ENCODE measurements around the gene IFIT5.

Gene IFIT5

GRCh38 chr10:89414146-89414878, at the start of gene IFIT5:
IFIT5 (plus strand) TSS chr10:89414568; CDS start chr10:89414799, 231 bp downstream.
- peak within 1 kb of the TSS; percentile 79 for H3K4me3 ChIP-seq (ENCODE audit: low read length)
- H3K36me3 ChIP-seq (ENCODE audit: insufficient read depth, low read depth, low read length), result 0 out of 2 replicates have a peak, but pooled peaks cover 5% of the 10 kb centered on the region
- peak within 1 kb of the TSS; percentile 85; the same call in 1 of the 2 replicates for H3K9ac ChIP-seq (ENCODE audit: low read depth, low read length)
- no peaks in the 10 kb centered on the region for H3K9me3 ChIP-seq (ENCODE audit: insufficient read depth, low read depth, low read length)
- H3K27me3 ChIP-seq (ENCODE audit: insufficient read depth, low read length), result peaks cover 33% of the 10 kb centered on the region
- no peak within 1 kb of the TSS for H3K27ac ChIP-seq (ENCODE audit: low read length)
- H3K4me1 ChIP-seq (ENCODE audit: insufficient read depth, low read length), result peaks cover 13% of the 10 kb centered on the region

DNA sequence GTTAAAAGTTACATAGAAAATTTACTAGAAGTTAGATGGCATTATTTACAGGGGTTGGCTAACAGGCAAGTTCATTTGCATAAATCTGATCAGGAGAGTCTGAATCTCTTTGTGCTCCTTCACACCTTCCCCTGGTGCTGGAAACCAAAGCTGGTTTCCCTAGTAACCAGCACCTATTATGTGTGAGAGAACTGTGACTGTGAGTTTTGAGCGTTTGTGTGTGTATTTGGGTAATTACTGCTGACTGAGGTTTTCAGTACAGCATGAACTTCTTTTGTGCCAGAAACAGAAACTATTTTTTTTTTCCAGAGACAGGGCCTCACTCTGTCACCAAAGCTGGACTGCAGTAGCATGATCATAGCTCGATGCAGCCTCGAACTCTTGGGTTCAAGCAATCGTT, 46.8 kb upstream of the IFIT5 start:
- Histone ChIP-seq H3K4me3 (ENCODE audit: low read length) (no peak overlapping the region), H3K27me3 (ENCODE audit: insufficient read depth, low read length) (no peaks in the 10 kb centered on the region), H3K4me1 (ENCODE audit: insufficient read depth, low read length) (peaks cover 4% of the 10 kb centered on the region; the same call in 1 of the 2 replicates), H3K9ac (ENCODE audit: low read depth, low read length) (no peak overlapping the region), H3K9me3 (ENCODE audit: insufficient read depth, low read depth, low read length) (no peaks in the 10 kb centered on the region), H3K36me3 (ENCODE audit: insufficient read depth, low read depth, low read length) (no peaks in the 10 kb centered on the region), H3K27ac (ENCODE audit: low read length) (no peak overlapping the region)

GRCh38 chr10:89368129-89368528, 46.2 kb upstream of the IFIT5 start:
- Histone ChIP-seq H3K9me3 (ENCODE audit: insufficient read depth, low read depth, low read length) (no peaks in the 10 kb centered on the region), H3K4me1 (ENCODE audit: insufficient read depth, low read length) (peaks cover 4% of the 10 kb centered on the region; the same call in 1 of the 2 replicates), H3K4me3 (ENCODE audit: low read length) (no peak overlapping the region), H3K27ac (ENCODE audit: low read length) (no peak overlapping the region), H3K27me3 (ENCODE audit: insufficient read depth, low read length) (no peaks in the 10 kb centered on the region), H3K36me3 (ENCODE audit: insufficient read depth, low read depth, low read length) (no peaks in the 10 kb centered on the region), H3K9ac (ENCODE audit: low read depth, low read length) (no peak overlapping the region)

- Histone ChIP-seq H3K9me3 (ENCODE audit: insufficient read depth, low read depth, low read length) (no peaks in the 10 kb centered on the region), H3K4me1 (ENCODE audit: insufficient read depth, low read length) (peaks cover 4% of the 10 kb centered on the region; the same call in 1 of the 2 replicates), H3K4me3 (ENCODE audit: low read length) (no peak overlapping the region), H3K27me3 (ENCODE audit: insufficient read depth, low read length) (no peaks in the 10 kb centered on the region), H3K9ac (ENCODE audit: low read depth, low read length) (no peak overlapping the region), H3K36me3 (ENCODE audit: insufficient read depth, low read depth, low read length) (no peaks in the 10 kb centered on the region), H3K27ac (ENCODE audit: low read length) (no peak overlapping the region)
These were observed 44.9 kb upstream of the IFIT5 start for GRCh38 chr10:89369156-89370105.

DNA sequence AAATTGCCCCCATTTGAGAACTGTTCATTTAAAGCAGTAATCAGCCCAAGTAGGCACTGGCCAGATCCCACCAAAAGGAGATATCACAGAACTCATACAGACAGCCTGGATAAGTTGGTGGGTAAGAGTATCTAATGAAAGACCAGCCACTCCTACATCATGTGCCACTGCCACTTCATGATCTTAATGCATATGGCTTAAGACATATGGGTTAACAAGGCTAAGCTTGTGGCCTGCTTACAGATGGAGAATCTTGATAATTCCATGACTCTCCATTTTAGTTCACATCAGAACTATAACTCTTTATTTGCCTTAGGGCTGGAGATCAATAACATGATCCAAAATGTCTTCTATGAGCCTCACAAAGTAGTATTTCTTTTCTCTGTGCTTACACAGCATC, 43.3 kb upstream of the IFIT5 start:
- Histone ChIP-seq H3K27ac (ENCODE audit: low read length) (no peak overlapping the region), H3K9me3 (ENCODE audit: insufficient read depth, low read depth, low read length) (no peaks in the 10 kb centered on the region), H3K4me1 (ENCODE audit: insufficient read depth, low read length) (peaks cover 4% of the 10 kb centered on the region; the same call in 1 of the 2 replicates), H3K9ac (ENCODE audit: low read depth, low read length) (no peak overlapping the region), H3K36me3 (ENCODE audit: insufficient read depth, low read depth, low read length) (no peaks in the 10 kb centered on the region), H3K4me3 (ENCODE audit: low read length) (no peak overlapping the region), H3K27me3 (ENCODE audit: insufficient read depth, low read length) (no peaks in the 10 kb centered on the region)

GRCh38 chr10:89371987-89372386, 42.4 kb upstream of the IFIT5 start:
- Histone ChIP-seq H3K9me3 (ENCODE audit: insufficient read depth, low read depth, low read length) (no peaks in the 10 kb centered on the region), H3K9ac (ENCODE audit: low read depth, low read length) (no peak overlapping the region), H3K4me3 (ENCODE audit: low read length) (no peak overlapping the region), H3K4me1 (ENCODE audit: insufficient read depth, low read length) (peaks cover 4% of the 10 kb centered on the region; the same call in 1 of the 2 replicates), H3K27ac (ENCODE audit: low read length) (no peak overlapping the region), H3K27me3 (ENCODE audit: insufficient read depth, low read length) (no peaks in the 10 kb centered on the region), H3K36me3 (ENCODE audit: insufficient read depth, low read depth, low read length) (no peaks in the 10 kb centered on the region)

DNA sequence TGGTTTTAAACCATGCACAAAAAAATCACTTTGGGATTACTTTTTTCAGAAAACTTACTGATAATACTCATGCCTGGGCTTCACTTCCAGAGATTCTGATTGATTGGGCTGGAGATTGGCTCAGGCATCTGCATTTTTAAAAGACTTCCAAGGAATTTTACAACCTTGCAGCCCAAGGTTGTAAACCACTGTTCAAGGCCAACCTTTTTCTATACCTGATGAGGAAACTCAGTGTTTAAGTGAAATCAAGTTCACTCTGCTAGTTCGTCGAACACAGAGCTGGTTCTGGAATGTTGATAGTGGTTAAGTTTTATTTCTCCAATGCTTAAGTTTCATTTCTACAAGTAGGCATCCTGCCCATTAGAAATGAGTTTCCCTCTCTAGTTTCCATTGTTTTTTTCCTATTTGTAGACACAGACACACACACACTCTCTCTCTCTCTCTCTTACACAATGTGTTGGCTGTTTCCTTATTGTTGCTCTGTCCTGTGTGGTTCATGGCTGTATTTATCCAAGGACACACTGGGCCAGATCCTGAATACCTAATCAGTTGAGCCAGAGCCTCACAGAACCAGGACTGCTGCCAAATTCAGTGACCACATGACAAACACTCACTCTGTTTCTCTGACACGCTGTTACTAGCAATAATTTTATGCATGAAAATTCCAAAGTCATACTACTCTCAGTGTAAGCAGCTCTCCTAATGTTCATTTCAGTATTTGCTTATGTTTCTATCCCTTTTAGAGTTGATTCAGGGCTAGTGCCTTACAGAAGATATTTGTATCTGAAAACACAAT, 40.3 kb upstream of the IFIT5 start:
- Histone ChIP-seq H3K36me3 (ENCODE audit: insufficient read depth, low read depth, low read length) (no peaks in the 10 kb centered on the region), H3K27ac (ENCODE audit: low read length) (no peak overlapping the region), H3K4me3 (ENCODE audit: low read length) (no peak overlapping the region), H3K27me3 (ENCODE audit: insufficient read depth, low read length) (no peaks in the 10 kb centered on the region), H3K9ac (ENCODE audit: low read depth, low read length) (no peak overlapping the region), H3K9me3 (ENCODE audit: insufficient read depth, low read depth, low read length) (no peaks in the 10 kb centered on the region), H3K4me1 (ENCODE audit: insufficient read depth, low read length) (peaks cover 9% of the 10 kb centered on the region; the same call in 1 of the 2 replicates)

DNA sequence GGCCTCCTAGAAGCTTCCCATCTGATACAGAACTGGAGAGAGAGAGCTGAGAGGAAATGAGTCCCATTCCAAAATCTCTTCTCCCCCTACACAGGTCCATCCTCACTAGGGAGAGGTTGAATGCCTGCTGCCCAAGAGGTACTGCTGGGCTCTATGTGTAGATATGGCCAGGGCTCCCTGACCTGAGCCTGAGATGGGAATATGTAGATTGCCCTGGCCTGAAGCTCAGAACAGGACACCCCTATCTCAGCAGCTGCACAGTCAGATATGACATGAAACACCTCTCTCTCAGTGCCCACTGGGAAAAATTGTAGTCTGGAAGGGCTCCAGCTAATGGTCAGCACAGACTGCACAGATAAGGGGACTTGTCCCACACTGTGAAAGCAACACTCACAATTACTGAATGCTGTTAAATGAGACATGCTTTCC, 39.6 kb upstream of the IFIT5 start:
- Histone ChIP-seq H3K27ac (ENCODE audit: low read length) (no peak overlapping the region), H3K9me3 (ENCODE audit: insufficient read depth, low read depth, low read length) (no peaks in the 10 kb centered on the region), H3K9ac (ENCODE audit: low read depth, low read length) (no peak overlapping the region), H3K4me1 (ENCODE audit: insufficient read depth, low read length) (peaks cover 6% of the 10 kb centered on the region; the same call in 1 of the 2 replicates), H3K36me3 (ENCODE audit: insufficient read depth, low read depth, low read length) (no peaks in the 10 kb centered on the region), H3K4me3 (ENCODE audit: low read length) (no peak overlapping the region), H3K27me3 (ENCODE audit: insufficient read depth, low read length) (no peaks in the 10 kb centered on the region)

- H3K27ac ChIP-seq (ENCODE audit: low read length), result no peak within 1 kb of the TSS
- H3K4me3 ChIP-seq (ENCODE audit: low read length), result no peak within 1 kb of the TSS
- no peaks in the 10 kb centered on the region for H3K27me3 ChIP-seq (ENCODE audit: insufficient read depth, low read length)
- H3K4me1 ChIP-seq (ENCODE audit: insufficient read depth, low read length), result peaks cover 6% of the 10 kb centered on the region; the same call in 1 of the 2 replicates
- H3K36me3 ChIP-seq (ENCODE audit: insufficient read depth, low read depth, low read length), result no peaks in the 10 kb centered on the region
- no peaks in the 10 kb centered on the region for H3K9me3 ChIP-seq (ENCODE audit: insufficient read depth, low read depth, low read length)
- no peak within 1 kb of the TSS for H3K9ac ChIP-seq (ENCODE audit: low read depth, low read length)
These were observed 36.4 kb upstream of the IFIT5 start, which contains the start of gene IFIT1B for GRCh38 chr10:89377705-89378637. IFIT1B (plus strand) TSS chr10:89378056; CDS start chr10:89378136, 80 bp downstream.

GRCh38 chr10:89379103-89379502, 35.3 kb upstream of the IFIT5 start:
- H3K9ac ChIP-seq (ENCODE audit: low read depth, low read length), result no peak overlapping the region
- H3K27me3 ChIP-seq (ENCODE audit: insufficient read depth, low read length), result no peaks in the 10 kb centered on the region
- H3K4me3 ChIP-seq (ENCODE audit: low read length), result no peak overlapping the region
- no peak overlapping the region for H3K27ac ChIP-seq (ENCODE audit: low read length)
- no peaks in the 10 kb centered on the region for H3K9me3 ChIP-seq (ENCODE audit: insufficient read depth, low read depth, low read length)
- H3K4me1 ChIP-seq (ENCODE audit: insufficient read depth, low read length), result peaks cover 6% of the 10 kb centered on the region; the same call in 1 of the 2 replicates
- no peaks in the 10 kb centered on the region for H3K36me3 ChIP-seq (ENCODE audit: insufficient read depth, low read depth, low read length)

Measured in iPS-20b (cell line).